GM21825 (cell line): ENCODE data around the gene MRPL53.

ENCODE experiments used
- ATAC-seq: cut with Tn5 transposase; IDR thresholded peaks from one replicate; pipeline ENCODE4 v1.9.1; 2021; ENCODE audit warnings: mild to moderate bottlenecking, moderate library complexity; ENCODE audit not compliant: unreplicated experiment

Gene MRPL53

GRCh38 chr2:74472086-74472944 lies at the start of gene MRPL53:
MRPL53 (minus strand) TSS chr2:74472680; CDS start chr2:74472660, 20 bp downstream.
- ATAC-seq = peak; percentile 84

GRCh38 chr2:74516650-74517049 lies 44.2 kb upstream of the MRPL53 start:
- no peak for ATAC-seq

- ATAC-seq = peak; percentile 60
Observed at GRCh38 chr2:74515981-74516633, 43.6 kb upstream of the MRPL53 start.

GRCh38 chr2:74515271-74515980 lies 42.9 kb upstream of the MRPL53 start:
- ATAC-seq = no peak

- ATAC-seq = no peak
Observed at GRCh38 chr2:74514368-74515270, 42.1 kb upstream of the MRPL53 start, which contains the start of gene TLX2. TLX2 (plus strand) TSS chr2:74514450; CDS start chr2:74514807, 357 bp downstream.

- ATAC-seq = no peak
Observed at GRCh38 chr2:74513605-74514367, 41.3 kb upstream of the MRPL53 start.

- no peak for ATAC-seq
Observed at GRCh38 chr2:74512744-74513604, 40.5 kb upstream of the MRPL53 start.

GRCh38 chr2:74511104-74511989 lies 38.9 kb upstream of the MRPL53 start:
- ATAC-seq = no peak

GRCh38 chr2:74510272-74510671 lies 37.8 kb upstream of the MRPL53 start:
- no peak for ATAC-seq

GRCh38 chr2:74507926-74508520 lies 35.5 kb upstream of the MRPL53 start:
- peak; percentile 13 for ATAC-seq

- peak; percentile 84 for ATAC-seq
Observed at GRCh38 chr2:74507145-74507925, 34.9 kb upstream of the MRPL53 start, which contains the start of gene PCGF1. PCGF1 (minus strand) TSS chr2:74507695; CDS start chr2:74507668, 27 bp downstream.

GRCh38 chr2:74505448-74506246 lies 33.2 kb upstream of the MRPL53 start:
- no peak for ATAC-seq

- no peak for ATAC-seq
Observed at GRCh38 chr2:74504591-74504990, 32.1 kb upstream of the MRPL53 start.

GRCh38 chr2:74503506-74504475 lies 31.3 kb upstream of the MRPL53 start:
- no peak for ATAC-seq
